Adrenal gland (tissue), 5 donors: ENCODE results near the gene OR6A2.

Source experiments
- CTCF ChIP-seq, 6 experiments: fragments of 450-650 bp in 4 of 6; fragments of 200-600 bp in 2 of 6; sonication (generic) in 1 of 6; IDR thresholded peaks; 1 replicate in 5 of 6; 2 replicates in 1 of 6; pipeline versions ENCODE4 v1.5.1 to v1.8.0; 2016 to 2021; ENCODE audit warnings: antibody characterized with exemption in 6 of 6, mild to moderate bottlenecking in 2 of 6, moderate library complexity in 1 of 6
- POLR2A ChIP-seq, 2 donors: fragments of 450-650 bp; IDR thresholded peaks; one replicate each; pipeline ENCODE4 v1.6.1; 2017; ENCODE audit warnings: antibody characterized with exemption in 2 of 2, mild to moderate bottlenecking in 2 of 2, moderate library complexity in 1 of 2
- donor health status: DM: no; HTN: no; CAD: no.

GRCh38 chr11:6817694-6818093, 18.2 kb upstream of the OR6A2 start:
- TF ChIP-seq CTCF (IDR thresholded peaks at IDR 0.05) (no peak), POLR2A (IDR thresholded peaks at IDR 0.05) (no peak)
